IPS DF 4.7 (cell line): Measurements from ENCODE around the gene MICU1.
"Not testable (repeated sequence)": the region's sequence is repeated elsewhere in the genome, so short reads cannot be mapped to it uniquely, and the experiment has no call there.

Experiments
- DNase-seq: peaks from one replicate; pipeline ENCODE4 v3.0.0-alpha.2; 2013; ENCODE audit warnings: low spot score; ENCODE audit errors: extremely low read depth

Gene MICU1

GRCh38 chr10:72329290-72330068, 296.4 kb downstream of the MICU1 start:
- DNase-seq, result no peak

- DNase-seq, result no peak
Observed at GRCh38 chr10:72328829-72329204, 297.1 kb downstream of the MICU1 start.

GRCh38 chr10:72328045-72328828, 297.6 kb downstream of the MICU1 start:
- no peak for DNase-seq

- DNase-seq, result not testable (repeated sequence)
Observed at GRCh38 chr10:72326665-72327603, 298.9 kb downstream of the MICU1 start.

- DNase-seq, result not testable (repeated sequence)
Observed at GRCh38 chr10:72325243-72326175, 300.4 kb downstream of the MICU1 start.

- DNase-seq, result no peak
Observed at GRCh38 chr10:72323771-72324191, 302.1 kb downstream of the MICU1 start.

GRCh38 chr10:72323108-72323749, 302.6 kb downstream of the MICU1 start:
- DNase-seq, result no peak

- no peak for DNase-seq
Observed at GRCh38 chr10:72322280-72323058, 303.4 kb downstream of the MICU1 start.

- DNase-seq, result no peak
Observed at GRCh38 chr10:72322030-72322279, 303.9 kb downstream of the MICU1 start.

GRCh38 chr10:72321248-72322029, 304.4 kb downstream of the MICU1 start:
- DNase-seq, result no peak

- no peak for DNase-seq
Observed at GRCh38 chr10:72320676-72321247, 305.1 kb downstream of the MICU1 start.

GRCh38 chr10:72319416-72320254, 306.2 kb downstream of the MICU1 start:
- DNase-seq, result no peak

- DNase-seq, result no peak
Observed at GRCh38 chr10:72318418-72319262, 307.2 kb downstream of the MICU1 start.
